Colonic mucosa (tissue), 4 donors: ENCODE data around the gene SYPL2. TPM values are rescaled to one million over a fixed set of nuclear protein-coding genes. Genes with fewer than 3 reads are reported as not detected.

ENCODE experiments used
- DNase-seq: peaks from one replicate; pipeline ENCODE4 v3.0.0-alpha.2; 2020
- H3K27ac ChIP-seq: fragments of 200-600 bp; one replicate; pipeline ENCODE4 v1.8.0; 2021
- H3K27me3 ChIP-seq: fragments of 200-600 bp; one replicate; pipeline ENCODE4 v1.8.0; 2021
- H3K36me3 ChIP-seq: fragments of 200-600 bp; one replicate; pipeline ENCODE4 v1.8.0; 2021
- H3K4me1 ChIP-seq: fragments of 200-600 bp; one replicate; pipeline ENCODE4 v1.8.0; 2021; ENCODE audit warnings: mild to moderate bottlenecking
- H3K4me3 ChIP-seq: fragments of 200-600 bp; one replicate; pipeline ENCODE4 v1.8.0; 2021
- H3K9ac ChIP-seq, 2 donors: one replicate each; pipeline ENCODE4 v1.7.0; 2013; ENCODE audit warnings: control low read depth in 2 of 2, low read depth in 2 of 2, low read length in 2 of 2
- H3K9me3 ChIP-seq: fragments of 200-600 bp; one replicate; pipeline ENCODE4 v1.8.0; 2021
- CTCF ChIP-seq: fragments of 200-600 bp; IDR thresholded peaks from one replicate; pipeline ENCODE4 v1.8.0; 2022; ENCODE audit warnings: antibody characterized with exemption, mild to moderate bottlenecking
- intact Hi-C: fragments of 100-400 bp; cut with DNase I; formaldehyde crosslinking; loops from one replicate; pipeline ENCODE4 v1.14.1; 2022
- total RNA-seq, 2 donors: library from RNA; stranded (reverse); fragmentation: NEBNext Ultra II Directional in 1 of 2; extraction: Animal tissue kit (Norgen Biotek cat#: 25700) in 1 of 2; gene quantifications; one replicate each; pipeline ENCODE4 v1.2.1, GENCODE V29; 2021
- donor health status: healthy.
- donor health status: DM: no; HTN: no; CAD: no.
- donor health status: DM: no; HTN: no; CAD: no.

Gene SYPL2
- total RNA-seq, 2 donors from 2014 or later = 0.12 to 0.35 TPM

GRCh38 chr1:109528712-109529111 lies 62.4 kb downstream of the SYPL2 start:
- DNase-seq = no peak
- intact Hi-C loops = no loop called here
- no peak for TF ChIP-seq CTCF

GRCh38 chr1:109529881-109530456 lies 63.6 kb downstream of the SYPL2 start:
- no peaks in the 10 kb centered on the region for H3K9me3 ChIP-seq
- TF ChIP-seq CTCF = no peak
- no peaks in the 10 kb centered on the region for H3K36me3 ChIP-seq
- DNase-seq = no peak
- no peak overlapping the region for H3K4me3 ChIP-seq
- intact Hi-C loops = loop anchor here (2.0 to 10.0 kb wide), 2 partner anchors 31 to 105 kb away; partner anchors contain the start of gene PSMA5
- no peaks in the 10 kb centered on the region for H3K27me3 ChIP-seq
- H3K27ac ChIP-seq = no peak overlapping the region
- H3K9ac ChIP-seq = peak overlapping the region in 1 of 2 donors; percentile 5
- peaks cover 5% of the 10 kb centered on the region for H3K4me1 ChIP-seq

More at GRCh38 chr1:109528712-109529111, 62.4 kb downstream of the SYPL2 start:
- H3K4me3 ChIP-seq = no peak overlapping the region
- no peaks in the 10 kb centered on the region for H3K27me3 ChIP-seq
- H3K27ac ChIP-seq = no peak overlapping the region
- H3K9me3 ChIP-seq = no peaks in the 10 kb centered on the region
- no peaks in the 10 kb centered on the region for H3K36me3 ChIP-seq
- H3K4me1 ChIP-seq = peaks cover 5% of the 10 kb centered on the region
- no peak overlapping the region for H3K9ac ChIP-seq

- no peak for TF ChIP-seq CTCF
- H3K9ac ChIP-seq = no peak overlapping the region
Observed at GRCh38 chr1:109530457-109531087, 64.2 kb downstream of the SYPL2 start.

GRCh38 chr1:109531380-109531779 lies 65.0 kb downstream of the SYPL2 start:
- intact Hi-C loops = loop anchor here (2.0 to 10.0 kb wide), 2 partner anchors 33 to 107 kb away; partner anchors contain the start of gene PSMA5
- Histone ChIP-seq H3K27me3 (no peaks in the 10 kb centered on the region), H3K36me3 (no peaks in the 10 kb centered on the region), H3K4me1 (peaks cover 5% of the 10 kb centered on the region), H3K27ac (no peak overlapping the region), H3K9me3 (no peaks in the 10 kb centered on the region), H3K4me3 (no peak overlapping the region), H3K9ac (no peak overlapping the region)
- no peak for TF ChIP-seq CTCF
- DNase-seq = no peak

More at GRCh38 chr1:109530457-109531087, 64.2 kb downstream of the SYPL2 start:
- no peaks in the 10 kb centered on the region for H3K36me3 ChIP-seq
- H3K27me3 ChIP-seq = no peaks in the 10 kb centered on the region
- peaks cover 5% of the 10 kb centered on the region for H3K4me1 ChIP-seq
- no peak overlapping the region for H3K27ac ChIP-seq
- intact Hi-C loops = loop anchor here (2.0 to 10.0 kb wide), 2 partner anchors 32 to 106 kb away; partner anchors contain the start of gene PSMA5
- DNase-seq = no peak
- H3K9me3 ChIP-seq = no peaks in the 10 kb centered on the region
- H3K4me3 ChIP-seq = no peak overlapping the region

Other genes with a start within 250 kb of the SYPL2 start
- gene CELSR2, start 217.0 kb upstream of the SYPL2 start, total RNA-seq = 1 to 10 TPM; 4.2 to 6.1 TPM
- gene PSRC1, start 183.4 kb upstream of the SYPL2 start, total RNA-seq = 10 to 100 TPM in 1 of 2 donors, 1 to 10 TPM in 1; 6.5 to 36.0 TPM
- not detected for gene MYBPHL, start 159.5 kb upstream of the SYPL2 start, total RNA-seq
- gene SORT1, start 68.6 kb upstream of the SYPL2 start, total RNA-seq = 100 to 1,000 TPM in 1 of 2 donors, 10 to 100 TPM in 1; 76.2 to 134 TPM
- gene PSMA5, start 40.1 kb upstream of the SYPL2 start, total RNA-seq = 100 to 1,000 TPM in 1 of 2 donors, 10 to 100 TPM in 1; 93.9 to 163 TPM
- gene ATXN7L2, start 17.4 kb downstream of the SYPL2 start, total RNA-seq = 1 to 10 TPM; 2.3 to 4.0 TPM
- gene CYB561D1, start 27.5 kb downstream of the SYPL2 start, total RNA-seq = 10 to 100 TPM in 1 of 2 donors, 1 to 10 TPM in 1; 8.1 to 12.5 TPM
- gene AMIGO1, start 43.2 kb downstream of the SYPL2 start, total RNA-seq = 1 to 10 TPM; 2.5 to 3.9 TPM
- not detected for gene GPR61, start 73.3 kb downstream of the SYPL2 start, total RNA-seq
- 1 to 10 TPM; 7.7 to 8.9 TPM for gene GNAI3, start 82.1 kb downstream of the SYPL2 start, total RNA-seq
- gene GNAT2, start 153.1 kb downstream of the SYPL2 start, total RNA-seq = under 1 TPM in 1 of 2 donors, not detected in 1; 0.32 TPM
- gene AMPD2, start 153.3 kb downstream of the SYPL2 start, total RNA-seq = 10 to 100 TPM; 28.0 to 60.3 TPM
- 10 to 100 TPM; 62.6 to 77.4 TPM for gene GSTM4, start 189.6 kb downstream of the SYPL2 start, total RNA-seq
- 10 to 100 TPM; 18.5 to 20.7 TPM for gene GSTM2, start 201.5 kb downstream of the SYPL2 start, total RNA-seq
- gene GSTM1, start 221.3 kb downstream of the SYPL2 start, total RNA-seq = 10 to 100 TPM in 1 of 2 donors, not detected in 1; 46.1 TPM
- gene GSTM5, start 245.7 kb downstream of the SYPL2 start, total RNA-seq = 1 to 10 TPM; 2.0 to 3.0 TPM